Measurements from ENCODE around the gene PCMT1. TPM values are rescaled to one million over a fixed set of nuclear protein-coding genes. Genes with fewer than 3 reads are reported as not detected.

The PCMT1 gene
- total RNA-seq, 1 donor, result 104 TPM

DNA sequence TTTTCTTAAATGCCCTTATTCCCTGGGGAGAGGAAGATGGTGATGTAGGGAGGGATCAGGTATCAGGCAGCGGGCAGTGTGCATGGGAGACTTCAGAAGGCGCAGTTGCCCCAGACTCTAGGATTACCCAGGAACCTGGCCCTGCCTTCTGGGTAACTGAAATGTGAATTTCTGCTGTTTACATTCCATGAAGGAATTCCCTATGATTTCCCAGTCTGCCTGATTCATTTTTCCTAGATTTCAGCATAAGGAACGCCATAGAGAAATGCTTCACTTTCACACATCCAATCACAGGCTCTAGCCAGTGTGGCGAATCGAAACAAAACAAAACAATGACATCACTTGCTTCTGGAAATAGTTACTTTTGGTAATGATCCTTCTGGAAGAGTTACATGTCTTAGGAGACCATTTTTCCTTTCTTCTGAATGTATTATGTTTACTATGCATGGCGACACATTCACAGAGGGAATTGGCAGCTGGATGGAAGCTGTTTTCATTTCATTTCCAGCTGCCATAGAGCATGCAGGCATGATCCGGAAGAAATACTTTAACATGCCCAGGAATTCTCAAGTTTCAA lies 81.3 kb downstream of the PCMT1 start:
- H3K9me3 ChIP-seq (ENCODE audit: low read depth, low read length), result no peaks in the 10 kb centered on the region
- peak; percentile 88 for DNase-seq (ENCODE audit: insufficient read length, low spot score, missing footprints)
- H3K79me2 ChIP-seq (ENCODE audit: insufficient read depth, low read length), result no peaks in the 10 kb centered on the region
- TF ChIP-seq, protein P1, sequence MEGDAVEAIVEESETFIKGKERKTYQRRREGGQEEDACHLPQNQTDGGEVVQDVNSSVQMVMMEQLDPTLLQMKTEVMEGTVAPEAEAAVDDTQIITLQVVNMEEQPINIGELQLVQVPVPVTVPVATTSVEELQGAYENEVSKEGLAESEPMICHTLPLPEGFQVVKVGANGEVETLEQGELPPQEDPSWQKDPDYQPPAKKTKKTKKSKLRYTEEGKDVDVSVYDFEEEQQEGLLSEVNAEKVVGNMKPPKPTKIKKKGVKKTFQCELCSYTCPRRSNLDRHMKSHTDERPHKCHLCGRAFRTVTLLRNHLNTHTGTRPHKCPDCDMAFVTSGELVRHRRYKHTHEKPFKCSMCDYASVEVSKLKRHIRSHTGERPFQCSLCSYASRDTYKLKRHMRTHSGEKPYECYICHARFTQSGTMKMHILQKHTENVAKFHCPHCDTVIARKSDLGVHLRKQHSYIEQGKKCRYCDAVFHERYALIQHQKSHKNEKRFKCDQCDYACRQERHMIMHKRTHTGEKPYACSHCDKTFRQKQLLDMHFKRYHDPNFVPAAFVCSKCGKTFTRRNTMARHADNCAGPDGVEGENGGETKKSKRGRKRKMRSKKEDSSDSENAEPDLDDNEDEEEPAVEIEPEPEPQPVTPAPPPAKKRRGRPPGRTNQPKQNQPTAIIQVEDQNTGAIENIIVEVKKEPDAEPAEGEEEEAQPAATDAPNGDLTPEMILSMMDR (IDR thresholded peaks at IDR 0.05; ENCODE audit: extremely low read depth, low read depth, low read length), result no peak
- peaks cover 14% of the 10 kb centered on the region for H3K36me3 ChIP-seq (ENCODE audit: insufficient read depth, low read length)
- peak overlapping the region; percentile 75 for H3K4me2 ChIP-seq (ENCODE audit: insufficient read depth, low read length)
- peaks cover 10% of the 10 kb centered on the region for H3K4me1 ChIP-seq (ENCODE audit: insufficient read depth, low read length)
- H3K27me3 ChIP-seq (ENCODE audit: insufficient read depth, low read length), result no peaks in the 10 kb centered on the region
- peaks cover 5% of the 10 kb centered on the region for H4K20me1 ChIP-seq (ENCODE audit: insufficient read depth, low read length)
- peak overlapping the region; percentile 26 for H3K4me3 ChIP-seq (ENCODE audit: insufficient read depth, low read length)
- H2AFZ ChIP-seq (ENCODE audit: low read length), result peak overlapping the region; percentile 61
- H3K27ac ChIP-seq (ENCODE audit: low read depth, low read length), result peak overlapping the region; percentile 11

DNA sequence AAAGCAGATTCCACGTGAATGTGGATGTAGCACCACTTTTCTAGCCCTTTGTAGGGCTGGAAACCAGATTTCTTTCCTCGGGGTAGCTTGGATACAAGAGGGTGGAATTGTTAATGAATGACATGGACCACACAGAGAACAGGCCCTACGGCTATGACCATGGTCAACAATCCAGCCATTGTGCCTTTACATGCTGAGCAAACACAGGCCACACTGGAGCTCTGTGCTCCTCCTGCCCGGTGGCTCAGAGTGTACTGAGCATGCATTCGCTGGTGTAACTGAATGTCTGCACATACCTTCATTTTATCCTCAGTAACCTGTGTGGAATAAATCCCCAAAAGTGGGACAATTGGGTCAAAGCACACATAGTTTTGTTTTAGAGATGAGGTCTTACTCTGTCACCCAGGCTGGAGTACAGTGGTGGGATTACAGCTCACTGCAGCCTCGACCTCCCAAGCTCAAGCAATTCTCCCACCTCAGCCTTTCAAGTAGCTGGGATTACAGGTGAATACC lies 81.8 kb downstream of the PCMT1 start:
- Histone ChIP-seq H2AFZ (ENCODE audit: low read length) (peak overlapping the region; percentile 61), H3K79me2 (ENCODE audit: insufficient read depth, low read length) (no peaks in the 10 kb centered on the region), H3K9me3 (ENCODE audit: low read depth, low read length) (no peaks in the 10 kb centered on the region), H3K4me2 (ENCODE audit: insufficient read depth, low read length) (peak overlapping the region; percentile 75), H3K4me1 (ENCODE audit: insufficient read depth, low read length) (peaks cover 10% of the 10 kb centered on the region), H4K20me1 (ENCODE audit: insufficient read depth, low read length) (peaks cover 5% of the 10 kb centered on the region), H3K27me3 (ENCODE audit: insufficient read depth, low read length) (no peaks in the 10 kb centered on the region), H3K36me3 (ENCODE audit: insufficient read depth, low read length) (peaks cover 16% of the 10 kb centered on the region), H3K27ac (ENCODE audit: low read depth, low read length) (peak overlapping the region; percentile 11), H3K4me3 (ENCODE audit: insufficient read depth, low read length) (peak overlapping the region; percentile 26)
- DNase-seq (ENCODE audit: insufficient read length, low spot score, missing footprints), result no peak
- TF ChIP-seq, protein P1 (IDR thresholded peaks at IDR 0.05; ENCODE audit: extremely low read depth, low read depth, low read length), result no peak

DNA sequence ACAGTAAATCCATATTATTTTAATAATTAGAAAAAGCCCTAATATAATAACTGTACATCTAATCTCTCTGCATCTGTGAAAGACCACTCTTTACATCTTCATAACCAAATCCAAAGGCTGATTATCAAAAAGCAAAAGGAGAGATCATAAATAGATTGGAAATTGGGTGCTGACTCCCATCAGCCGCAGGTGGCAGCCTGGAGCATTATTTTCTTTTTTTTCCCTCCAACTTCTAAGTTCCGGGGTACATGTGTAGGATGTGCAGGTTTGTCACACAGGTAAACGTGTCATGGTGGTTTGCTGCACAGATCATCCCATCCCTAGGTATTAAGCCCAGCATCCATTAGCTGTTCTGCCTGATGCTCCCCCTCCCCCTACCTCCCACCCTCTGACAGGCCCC lies 84.1 kb downstream of the PCMT1 start:
- peaks cover 5% of the 10 kb centered on the region for H4K20me1 ChIP-seq (ENCODE audit: insufficient read depth, low read length)
- H3K27me3 ChIP-seq (ENCODE audit: insufficient read depth, low read length), result no peaks in the 10 kb centered on the region
- DNase-seq (ENCODE audit: insufficient read length, low spot score, missing footprints), result no peak
- no peak overlapping the region for H3K4me2 ChIP-seq (ENCODE audit: insufficient read depth, low read length)
- H3K4me3 ChIP-seq (ENCODE audit: insufficient read depth, low read length), result no peak overlapping the region
- no peaks in the 10 kb centered on the region for H3K9me3 ChIP-seq (ENCODE audit: low read depth, low read length)
- no peak overlapping the region for H3K27ac ChIP-seq (ENCODE audit: low read depth, low read length)
- H3K4me1 ChIP-seq (ENCODE audit: insufficient read depth, low read length), result peaks cover 10% of the 10 kb centered on the region
- peaks cover 16% of the 10 kb centered on the region for H3K36me3 ChIP-seq (ENCODE audit: insufficient read depth, low read length)
- H2AFZ ChIP-seq (ENCODE audit: low read length), result no peak overlapping the region
- TF ChIP-seq, protein P1 (IDR thresholded peaks at IDR 0.05; ENCODE audit: extremely low read depth, low read depth, low read length), result no peak
- no peaks in the 10 kb centered on the region for H3K79me2 ChIP-seq (ENCODE audit: insufficient read depth, low read length)

DNA sequence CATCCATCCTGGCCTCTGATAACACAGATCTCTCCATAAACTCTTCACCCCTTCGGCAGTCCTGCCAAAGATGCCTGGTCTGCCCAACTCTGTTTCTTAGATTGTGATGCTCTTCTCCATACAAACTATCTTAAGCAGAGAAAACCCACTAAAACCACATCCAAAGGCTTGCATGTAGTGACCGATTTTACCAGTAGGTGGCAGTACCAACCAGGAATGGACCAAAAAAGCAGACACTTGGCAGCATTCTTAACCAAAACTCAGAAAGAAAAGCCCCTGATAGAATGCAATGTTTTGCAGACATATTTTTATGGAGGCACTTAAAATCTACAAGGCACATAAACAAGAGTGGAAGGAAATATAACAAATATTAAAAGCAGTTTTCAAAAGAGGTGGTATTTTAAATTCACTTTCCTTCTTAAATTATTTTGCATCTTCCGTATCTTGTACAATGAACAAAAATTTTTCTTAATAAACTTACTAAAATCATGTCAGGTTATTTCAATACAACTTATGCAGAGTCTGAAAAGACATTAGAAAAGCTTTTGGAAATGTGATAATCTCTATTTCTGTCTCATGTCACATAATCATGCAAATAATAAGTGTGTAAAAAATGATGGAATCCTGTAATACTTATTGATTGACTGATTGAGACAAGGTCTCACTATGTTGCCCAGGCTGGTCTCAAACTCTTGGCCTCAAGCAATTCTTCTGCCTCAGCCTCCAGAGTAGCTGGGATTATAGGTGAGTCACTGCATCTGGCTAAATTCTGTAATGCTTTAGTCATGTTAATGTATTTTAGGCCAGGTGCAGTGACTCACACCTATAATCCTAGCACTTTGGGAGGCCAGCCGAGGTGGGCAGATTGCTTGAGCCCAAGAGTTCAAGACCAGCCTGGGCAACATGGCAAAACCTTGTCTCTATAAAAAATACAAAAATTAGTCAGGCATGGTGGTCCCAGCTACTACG lies 85.3 kb downstream of the PCMT1 start:
- Histone ChIP-seq H3K27ac (ENCODE audit: low read depth, low read length) (no peak overlapping the region), H3K4me3 (ENCODE audit: insufficient read depth, low read length) (no peak overlapping the region), H3K27me3 (ENCODE audit: insufficient read depth, low read length) (no peaks in the 10 kb centered on the region), H3K4me1 (ENCODE audit: insufficient read depth, low read length) (peaks cover 10% of the 10 kb centered on the region), H3K36me3 (ENCODE audit: insufficient read depth, low read length) (peaks cover 16% of the 10 kb centered on the region), H4K20me1 (ENCODE audit: insufficient read depth, low read length) (peaks cover 5% of the 10 kb centered on the region), H3K79me2 (ENCODE audit: insufficient read depth, low read length) (no peaks in the 10 kb centered on the region), H3K9me3 (ENCODE audit: low read depth, low read length) (no peaks in the 10 kb centered on the region), H2AFZ (ENCODE audit: low read length) (no peak overlapping the region), H3K4me2 (ENCODE audit: insufficient read depth, low read length) (no peak overlapping the region)
- DNase-seq (ENCODE audit: insufficient read length, low spot score, missing footprints), result peak; percentile 82
- TF ChIP-seq, protein P1 (IDR thresholded peaks at IDR 0.05; ENCODE audit: extremely low read depth, low read depth, low read length), result peak; percentile 94

Data from osteoblast (primary cell).